Measurements from ENCODE around the gene KIRREL3. TPM values are rescaled to one million over a fixed set of nuclear protein-coding genes. Genes with fewer than 3 reads are reported as not detected.

The KIRREL3 gene
- total and polyA plus RNA-seq, 2 donors (not counting 3 experiments of a cell fraction or from before 2014, with no cell fraction given): not detected

GRCh38 chr11:126484266-126484665 lies 516.3 kb downstream of the KIRREL3 start:
- Histone ChIP-seq H3K4me2 (ENCODE audit: insufficient read depth, low read length) (no peak overlapping the region), H3K9me3 (replicated peaks; ENCODE audit: control insufficient read depth, insufficient read depth, low read length) (no peaks in the 10 kb centered on the region), H3K9me1 (replicated peaks; ENCODE audit: control insufficient read depth, extremely low read depth, insufficient read depth, low read length) (no peaks in the 10 kb centered on the region), H3K4me3 (replicated peaks in 1 of 3; ENCODE audit: insufficient read depth in 1 of 3, low read depth in 1 of 3, low read length in 3 of 3) (no peak overlapping the region), H3K27ac (ENCODE audit: insufficient read depth, low read depth, low read length) (no peak overlapping the region), H4K20me1 (replicated peaks; ENCODE audit: control insufficient read depth, extremely low read depth, insufficient read depth, low read length) (no peaks in the 10 kb centered on the region), H3K9ac (replicated peaks; ENCODE audit: extremely low read depth, insufficient read depth, low read length) (no peak overlapping the region), H3K27me3 (ENCODE audit: control insufficient read depth in 2 of 2, insufficient read depth in 2 of 2, low read length in 2 of 2) (peaks cover 0 to 2% of the 10 kb centered on the region in 2 experiments), H3K36me3 (ENCODE audit: control insufficient read depth in 2 of 2, extremely low read depth in 1 of 2, insufficient read depth in 2 of 2, low read length in 2 of 2) (no peaks in the 10 kb centered on the region), H3K4me1 (ENCODE audit: control insufficient read depth, extremely low read depth, insufficient read depth, low read length) (no peaks in the 10 kb centered on the region), H2AFZ (ENCODE audit: low read depth, low read length) (no peak overlapping the region), H3K79me2 (ENCODE audit: control insufficient read depth, insufficient read depth, low read length) (no peaks in the 10 kb centered on the region)
- POLR2A ChIA-PET: no interaction called here
- no peak for TF ChIP-seq POLR2AphosphoS5 (IDR thresholded peaks at IDR 0.05; ENCODE audit: insufficient read depth, low read depth, low read length)
- TF ChIP-seq GATA2 (IDR thresholded peaks at IDR 0.05; ENCODE audit: insufficient read depth, insufficient read length, low read depth, low read length): no peak
- no peak for TF ChIP-seq POLR2A (IDR thresholded peaks at IDR 0.05; ENCODE audit: low read depth, low read length)
- no peak for TF ChIP-seq MYC (IDR thresholded peaks at IDR 0.05; ENCODE audit: low read depth, low read length)
- no peak for TF ChIP-seq CTCF (IDR thresholded peaks at IDR 0.05; ENCODE audit: extremely low read depth in 1 of 2, insufficient read depth in 1 of 2, low read depth in 1 of 2, low read length in 2 of 2)
- no peak for TF ChIP-seq JUN (IDR thresholded peaks at IDR 0.05; ENCODE audit: borderline replicate concordance, insufficient read depth, insufficient read length, low read depth)
- no peak for TF ChIP-seq FOS (IDR thresholded peaks at IDR 0.05; ENCODE audit: borderline replicate concordance, insufficient read depth, low read length)
- TF ChIP-seq MAX (IDR thresholded peaks at IDR 0.05; ENCODE audit: insufficient read depth, insufficient read length): no peak
- TF ChIP-seq EZH2 (IDR thresholded peaks at IDR 0.05; ENCODE audit: borderline replicate concordance, low read depth, low read length, severe bottlenecking): no peak
- CTCF ChIA-PET: interaction anchor here (2.1 to 7.7 kb wide), 3 partner anchors 43 to 506 kb away, joined by 12 to 437 read pairs (median 40); partner anchors contain the start of gene DCPS
- intact Hi-C loops (cut with micrococcal nuclease): no loop called here
- no peak for FAIRE-seq
- BruUV-seq (replicated peaks): no TSS peak
- DNase-seq (ENCODE audit: low read depth, low spot score): no peak
- dilution Hi-C loops (cut with MboI; ENCODE audit: extremely low pct_ligation_motif_present, low sequenced_read_pairs): no loop called here

Data from endothelial cell of umbilical vein (primary cell).